CD14-positive monocyte (primary cell): Measurements from ENCODE around the gene DCLK3. TPM values are rescaled to one million over a fixed set of nuclear protein-coding genes. Genes with fewer than 3 reads are reported as not detected.

Source experiments
- DNase-seq, 3 donors: peaks; one replicate each; pipeline ENCODE4 v3.0.0-alpha.2; 2011 to 2022
- H2AFZ ChIP-seq: 2 replicates; pipeline ENCODE4 v1.6.0; 2012; ENCODE audit warnings: mild to moderate bottlenecking, low read depth, low read length, inconsistent platforms; ENCODE audit not compliant: insufficient read depth, poor library complexity, severe bottlenecking
- H3K27ac ChIP-seq, 2 donors: 1 replicate in 1 of 2; 2 replicates in 1 of 2; pipeline ENCODE4 v1.5.1; 2012 to 2013; ENCODE audit warnings: low read length in 2 of 2, control low read depth in 1 of 2, inconsistent platforms in 1 of 2, low read depth in 1 of 2, mild to moderate bottlenecking in 1 of 2
- H3K27me3 ChIP-seq, 2 donors: one replicate each; pipeline versions ENCODE4 v1.6.0 to v1.6.1; 2011 to 2013; ENCODE audit warnings: low read length in 2 of 2; ENCODE audit not compliant: control insufficient read depth in 2 of 2, insufficient read depth in 2 of 2
- H3K36me3 ChIP-seq, 2 donors: replicated peaks in 1 of 2; 1 replicate in 1 of 2; 2 replicates in 1 of 2; pipeline versions ENCODE4 v1.5.1 to v1.6.1; 2012 to 2013; ENCODE audit warnings: low read length in 2 of 2, control low read depth in 1 of 2, inconsistent platforms in 1 of 2, mild to moderate bottlenecking in 1 of 2; ENCODE audit not compliant: insufficient read depth in 2 of 2, control insufficient read depth in 1 of 2
- H3K4me1 ChIP-seq, 2 donors: 1 replicate in 1 of 2; 2 replicates in 1 of 2; pipeline versions ENCODE4 v1.5.1 to v1.6.1; 2012 to 2013; ENCODE audit warnings: low read length in 2 of 2, control low read depth in 1 of 2, inconsistent platforms in 1 of 2, mild to moderate bottlenecking in 1 of 2, moderate library complexity in 1 of 2; ENCODE audit not compliant: insufficient read depth in 2 of 2, control insufficient read depth in 1 of 2
- H3K4me2 ChIP-seq: replicated peaks from 2 replicates; pipeline ENCODE3; 2012; ENCODE audit warnings: low read length, moderate library complexity, mild to moderate bottlenecking; ENCODE audit not compliant: poor library complexity, severe bottlenecking; ENCODE audit errors: extremely low read depth
- H3K4me3 ChIP-seq, 3 experiments: fragments of 200-600 bp in 1 of 3; sonication (generic) in 1 of 3; replicated peaks in 1 of 3; 1 replicate in 2 of 3; 2 replicates in 1 of 3; pipeline ENCODE4 v1.5.1; 2011 to 2013; ENCODE audit warnings: low read length in 3 of 3, mild to moderate bottlenecking in 3 of 3, control low read depth in 2 of 3, low read depth in 2 of 3, inconsistent platforms in 1 of 3, moderate library complexity in 1 of 3
- H3K79me2 ChIP-seq: 2 replicates; pipeline ENCODE4 v1.6.0; 2012; ENCODE audit warnings: mild to moderate bottlenecking, control low read depth, inconsistent platforms, low read length, moderate library complexity; ENCODE audit not compliant: insufficient read depth
- H3K9ac ChIP-seq: 2 replicates; pipeline ENCODE4 v1.6.0; 2017; ENCODE audit warnings: low read length, mild to moderate bottlenecking; ENCODE audit not compliant: insufficient read depth, poor library complexity, severe bottlenecking
- H3K9me3 ChIP-seq, 2 donors: replicated peaks in 1 of 2; 1 replicate in 1 of 2; 2 replicates in 1 of 2; pipeline versions ENCODE4 v1.5.1 to v1.6.1; 2012 to 2013; ENCODE audit warnings: low read length in 2 of 2, control low read depth in 1 of 2; ENCODE audit not compliant: control insufficient read depth in 1 of 2, insufficient read depth in 1 of 2
- H4K20me1 ChIP-seq: 2 replicates; pipeline ENCODE4 v1.6.0; 2012; ENCODE audit warnings: mild to moderate bottlenecking, low read length, control low read depth, moderate library complexity; ENCODE audit not compliant: insufficient read depth
- H3K27ac Mint-ChIP-seq, 7 donors: one replicate each; pipeline ENCODE4 v1.8.0; 2020; ENCODE audit warnings: mild to moderate bottlenecking in 7 of 7, mixed read lengths in 7 of 7, moderate library complexity in 6 of 7, inconsistent platforms in 2 of 7
- H3K27me3 Mint-ChIP-seq, 3 donors: one replicate each; pipeline ENCODE4 v1.8.0; 2021 to 2022; ENCODE audit warnings: low read depth in 3 of 3, mild to moderate bottlenecking in 3 of 3, mixed read lengths in 3 of 3, moderate library complexity in 3 of 3, inconsistent platforms in 1 of 3
- H3K36me3 Mint-ChIP-seq, 2 donors: one replicate each; pipeline ENCODE4 v1.8.0; 2020; ENCODE audit warnings: mixed read lengths in 2 of 2, inconsistent platforms in 1 of 2, mild to moderate bottlenecking in 1 of 2
- H3K4me1 Mint-ChIP-seq: one replicate; pipeline ENCODE4 v1.8.0; 2020; ENCODE audit warnings: mild to moderate bottlenecking, mixed read lengths
- H3K4me3 Mint-ChIP-seq, 2 donors: one replicate each; pipeline ENCODE4 v1.8.0; 2020; ENCODE audit warnings: mild to moderate bottlenecking in 2 of 2, mixed read lengths in 2 of 2, moderate library complexity in 1 of 2
- H3K9me3 Mint-ChIP-seq, 7 donors: one replicate each; pipeline ENCODE4 v1.8.0; 2020 to 2022; ENCODE audit warnings: mixed read lengths in 7 of 7, mild to moderate bottlenecking in 6 of 7, moderate library complexity in 6 of 7, inconsistent platforms in 2 of 7
- WGBS: methylation state at CpG from one replicate; pipeline ENCODE4 v1.1.5; 2013; ENCODE audit warnings: missing lambda C conversion rate; ENCODE audit not compliant: insufficient coverage; 5-methylcytosine and 5-hydroxymethylcytosine counted together
- intact Hi-C, 2 donors: fragments of 100-400 bp; cut with micrococcal nuclease; formaldehyde crosslinking; loops; one replicate each; pipeline versions ENCODE4 v1.15.0 to v1.15.1; 2023
- polyA plus RNA-seq, 3 donors: library from polyadenylated mRNA; depleted of rRNA in 1 of 3; unstranded in 2 of 3; stranded (reverse) in 1 of 3; fragments of 300-500 nt in 2 of 3; fragments of >200 nt in 1 of 3; fragmentation: Illumina TruSeq in 2 of 3; gene quantifications; 1 replicate in 2 of 3; 2 replicates in 1 of 3; pipeline ENCODE4 v1.2.3, GENCODE V29; 2012 to 2021
- TF ChIP-seq, protein P1 (sequence below): fragments of 200-600 bp; IDR thresholded peaks from one replicate; pipeline ENCODE4 v1.8.0; 2022; ENCODE audit warnings: antibody characterized with exemption, mild to moderate bottlenecking

Gene DCLK3
- polyA plus RNA-seq, 3 donors = not detected

GRCh38 chr3:36678216-36679013 lies 85.9 kb downstream of the DCLK3 start:
- no peak overlapping the region for H3K9ac ChIP-seq
- Mint-ChIP-seq H3K9me3 (peaks cover 17 to 44% (median 27%) of the 10 kb centered on the region in 7 donors), H3K27me3 (peaks cover 0 to 2% (median 0%) of the 10 kb centered on the region in 3 donors), H3K4me3 (no peak overlapping the region), H3K4me1 (no peaks in the 10 kb centered on the region), H3K36me3 (no peaks in the 10 kb centered on the region), H3K27ac (no peak overlapping the region)
- TF ChIP-seq, protein P1, sequence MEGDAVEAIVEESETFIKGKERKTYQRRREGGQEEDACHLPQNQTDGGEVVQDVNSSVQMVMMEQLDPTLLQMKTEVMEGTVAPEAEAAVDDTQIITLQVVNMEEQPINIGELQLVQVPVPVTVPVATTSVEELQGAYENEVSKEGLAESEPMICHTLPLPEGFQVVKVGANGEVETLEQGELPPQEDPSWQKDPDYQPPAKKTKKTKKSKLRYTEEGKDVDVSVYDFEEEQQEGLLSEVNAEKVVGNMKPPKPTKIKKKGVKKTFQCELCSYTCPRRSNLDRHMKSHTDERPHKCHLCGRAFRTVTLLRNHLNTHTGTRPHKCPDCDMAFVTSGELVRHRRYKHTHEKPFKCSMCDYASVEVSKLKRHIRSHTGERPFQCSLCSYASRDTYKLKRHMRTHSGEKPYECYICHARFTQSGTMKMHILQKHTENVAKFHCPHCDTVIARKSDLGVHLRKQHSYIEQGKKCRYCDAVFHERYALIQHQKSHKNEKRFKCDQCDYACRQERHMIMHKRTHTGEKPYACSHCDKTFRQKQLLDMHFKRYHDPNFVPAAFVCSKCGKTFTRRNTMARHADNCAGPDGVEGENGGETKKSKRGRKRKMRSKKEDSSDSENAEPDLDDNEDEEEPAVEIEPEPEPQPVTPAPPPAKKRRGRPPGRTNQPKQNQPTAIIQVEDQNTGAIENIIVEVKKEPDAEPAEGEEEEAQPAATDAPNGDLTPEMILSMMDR = no peak
- intact Hi-C loops = no loop called here
- H3K36me3 ChIP-seq = no peaks in the 10 kb centered on the region
- no peaks in the 10 kb centered on the region for H4K20me1 ChIP-seq
- no peak overlapping the region for H3K27ac ChIP-seq
- no CpG with 5 or more reads among the region's 2 CpGs for WGBS
- H3K9me3 ChIP-seq = peaks cover 20 to 35% of the 10 kb centered on the region in 2 donors
- no peaks in the 10 kb centered on the region for H3K79me2 ChIP-seq
- no peak overlapping the region for H3K4me2 ChIP-seq
- no peaks in the 10 kb centered on the region for H3K4me1 ChIP-seq
- no peak for DNase-seq
- H3K4me3 ChIP-seq = no peak overlapping the region
- no peaks in the 10 kb centered on the region for H3K27me3 ChIP-seq
- no peak overlapping the region for H2AFZ ChIP-seq

- Histone ChIP-seq H3K27ac (no peak overlapping the region), H3K79me2 (no peaks in the 10 kb centered on the region), H3K36me3 (no peaks in the 10 kb centered on the region), H3K9me3 (peaks cover 20 to 35% of the 10 kb centered on the region in 2 donors), H3K27me3 (no peaks in the 10 kb centered on the region), H3K9ac (no peak overlapping the region), H3K4me2 (no peak overlapping the region), H2AFZ (no peak overlapping the region), H4K20me1 (no peaks in the 10 kb centered on the region), H3K4me3 (no peak overlapping the region), H3K4me1 (no peaks in the 10 kb centered on the region)
- no peaks in the 10 kb centered on the region for H3K4me1 Mint-ChIP-seq
- no peak overlapping the region for H3K4me3 Mint-ChIP-seq
- DNase-seq = no peak
- peaks cover 0 to 2% (median 0%) of the 10 kb centered on the region in 3 donors for H3K27me3 Mint-ChIP-seq
- H3K36me3 Mint-ChIP-seq = no peaks in the 10 kb centered on the region
- WGBS = 43% methylated on average over 1 of the region's 2 CpGs
- H3K9me3 Mint-ChIP-seq = peaks cover 17 to 45% (median 27%) of the 10 kb centered on the region in 7 donors
- TF ChIP-seq, protein P1 = no peak
- no peak overlapping the region for H3K27ac Mint-ChIP-seq
- intact Hi-C loops = no loop called here
These were observed 86.9 kb downstream of the DCLK3 start for GRCh38 chr3:36677331-36678007.
